ACC112 (cell line): Measurements from ENCODE around the gene CYP4Z1.
"Not testable (repeated sequence)": the region's sequence is repeated elsewhere in the genome, so short reads cannot be mapped to it uniquely, and the experiment has no call there.

Experiments
- H2AFZ ChIP-seq: fragments of 200-600 bp; sonication (generic); one replicate; pipeline ENCODE4 v1.6.0; 2017; ENCODE audit warnings: antibody characterized with exemption, low read length; ENCODE audit not compliant: unreplicated experiment
- H3K27ac ChIP-seq: fragments of 200-600 bp; sonication (generic); 2 replicates; pipeline ENCODE4 v1.5.1; 2014; ENCODE audit warnings: low read depth, mild to moderate bottlenecking, antibody characterized with exemption, low read length, moderate library complexity
- H3K27me3 ChIP-seq: fragments of 200-600 bp; sonication (generic); 2 replicates; pipeline ENCODE4 v1.6.1; 2014; ENCODE audit warnings: mild to moderate bottlenecking, antibody characterized with exemption, low read length, moderate library complexity, mixed read lengths; ENCODE audit not compliant: insufficient read depth
- H3K36me3 ChIP-seq: fragments of 200-600 bp; sonication (generic); 2 replicates; pipeline ENCODE4 v1.6.1; 2016; ENCODE audit warnings: mild to moderate bottlenecking, antibody characterized with exemption, low read length, moderate library complexity, mixed read lengths; ENCODE audit not compliant: insufficient read depth
- H3K4me1 ChIP-seq: fragments of 200-600 bp; sonication (generic); one replicate; pipeline ENCODE4 v1.6.1; 2016; ENCODE audit warnings: low read length, mixed read lengths; ENCODE audit not compliant: insufficient read depth, unreplicated experiment, control insufficient read depth
- H3K4me3 ChIP-seq: fragments of 200-600 bp; sonication (generic); 2 replicates; pipeline ENCODE4 v1.5.1; 2014; ENCODE audit warnings: mild to moderate bottlenecking, low read depth, low read length
- H3K79me2 ChIP-seq: fragments of 200-600 bp; sonication (generic); one replicate; pipeline ENCODE4 v1.6.0; 2016; ENCODE audit warnings: low read length; ENCODE audit not compliant: control insufficient read depth, unreplicated experiment, insufficient read depth

Gene CYP4Z1

GRCh38 chr1:47069080-47069479 lies 2.0 kb downstream of the CYP4Z1 start:
- H2AFZ ChIP-seq, H3K36me3 ChIP-seq, H3K27me3 ChIP-seq, H3K4me3 ChIP-seq, H3K4me1 ChIP-seq, H3K27ac ChIP-seq, H3K79me2 ChIP-seq: not testable (repeated sequence)

GRCh38 chr1:47069509-47069908 lies 2.5 kb downstream of the CYP4Z1 start:
- H2AFZ ChIP-seq, H3K27ac ChIP-seq: not testable (repeated sequence)

GRCh38 chr1:47089356-47089755 lies 22.3 kb downstream of the CYP4Z1 start:
- H3K36me3 ChIP-seq: not testable (repeated sequence)

More at GRCh38 chr1:47069509-47069908, 2.5 kb downstream of the CYP4Z1 start:
- not testable (repeated sequence) for H3K79me2 ChIP-seq, H3K4me1 ChIP-seq, H3K36me3 ChIP-seq, H3K4me3 ChIP-seq, H3K27me3 ChIP-seq

GRCh38 chr1:47091476-47091875 lies 24.4 kb downstream of the CYP4Z1 start:
- H3K36me3 ChIP-seq, H2AFZ ChIP-seq, H3K27me3 ChIP-seq, H3K4me3 ChIP-seq, H3K79me2 ChIP-seq, H3K27ac ChIP-seq, H3K4me1 ChIP-seq: not testable (repeated sequence)

More at GRCh38 chr1:47089356-47089755, 22.3 kb downstream of the CYP4Z1 start:
- H3K79me2 ChIP-seq, H3K27me3 ChIP-seq, H3K27ac ChIP-seq, H2AFZ ChIP-seq, H3K4me3 ChIP-seq, H3K4me1 ChIP-seq: not testable (repeated sequence)

- Histone ChIP-seq H3K36me3 (no peaks in the 10 kb centered on the region), H3K79me2 (no peaks in the 10 kb centered on the region), H3K4me1 (no peaks in the 10 kb centered on the region), H3K27ac (no peak overlapping the region), H3K27me3 (no peaks in the 10 kb centered on the region), H3K4me3 (no peak overlapping the region), H2AFZ (no peak overlapping the region)
These were observed 37.8 kb downstream of the CYP4Z1 start for GRCh38 chr1:47104816-47105215.

GRCh38 chr1:47106792-47107191 lies 39.8 kb downstream of the CYP4Z1 start:
- no peak overlapping the region for H2AFZ ChIP-seq
- H3K36me3 ChIP-seq: no peaks in the 10 kb centered on the region
- H3K4me1 ChIP-seq: no peaks in the 10 kb centered on the region
- H3K79me2 ChIP-seq: no peaks in the 10 kb centered on the region
- no peak overlapping the region for H3K4me3 ChIP-seq
- no peak overlapping the region for H3K27ac ChIP-seq
- H3K27me3 ChIP-seq: no peaks in the 10 kb centered on the region

GRCh38 chr1:47107851-47108574 lies 41.0 kb downstream of the CYP4Z1 start:
- not testable (repeated sequence) for H3K36me3 ChIP-seq, H3K27ac ChIP-seq, H3K4me1 ChIP-seq, H3K79me2 ChIP-seq, H2AFZ ChIP-seq, H3K27me3 ChIP-seq, H3K4me3 ChIP-seq

DNA sequence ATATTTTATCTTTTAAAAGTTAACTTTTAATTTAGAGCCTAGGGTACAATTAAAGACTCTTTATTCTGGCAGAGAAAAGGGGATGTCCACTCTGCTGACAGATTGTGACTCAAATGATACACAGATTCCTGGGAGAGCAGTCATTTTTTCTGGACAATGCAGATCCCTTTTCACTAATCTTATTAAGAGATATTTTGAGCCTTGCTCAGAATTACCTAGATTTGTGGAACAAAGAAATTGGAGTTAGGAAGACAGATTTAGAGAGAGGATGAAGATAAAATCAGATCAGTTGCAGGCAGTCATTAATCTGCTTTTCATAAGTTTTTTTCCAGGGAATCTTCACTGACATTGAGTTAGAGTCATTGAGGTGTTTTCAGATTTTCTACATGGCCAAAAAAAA lies 42.5 kb downstream of the CYP4Z1 start:
- H3K27ac ChIP-seq, H2AFZ ChIP-seq, H3K4me3 ChIP-seq, H3K79me2 ChIP-seq, H3K36me3 ChIP-seq, H3K27me3 ChIP-seq, H3K4me1 ChIP-seq: not testable (repeated sequence)

DNA sequence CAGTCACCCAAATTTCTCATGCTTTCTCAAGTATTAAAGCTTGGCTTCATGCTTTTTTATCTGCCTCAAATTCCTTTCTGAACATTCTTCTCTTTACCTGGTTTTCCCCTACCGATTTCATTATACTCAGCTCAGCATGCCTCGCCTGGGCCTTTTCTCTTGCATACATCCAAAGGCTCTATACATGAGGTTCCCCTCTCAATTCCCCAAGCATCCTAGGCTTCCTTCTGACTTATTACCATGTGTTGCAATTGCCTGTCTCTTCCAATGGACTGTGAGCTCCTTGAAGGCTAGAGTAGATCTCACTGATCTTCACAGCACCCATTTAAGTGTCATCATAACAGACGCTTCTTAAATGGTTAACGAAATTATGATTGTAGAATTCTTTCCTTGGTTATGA lies 46.1 kb downstream of the CYP4Z1 start:
- no peak overlapping the region for H3K4me3 ChIP-seq
- no peak overlapping the region for H3K27ac ChIP-seq
- no peaks in the 10 kb centered on the region for H3K4me1 ChIP-seq

DNA sequence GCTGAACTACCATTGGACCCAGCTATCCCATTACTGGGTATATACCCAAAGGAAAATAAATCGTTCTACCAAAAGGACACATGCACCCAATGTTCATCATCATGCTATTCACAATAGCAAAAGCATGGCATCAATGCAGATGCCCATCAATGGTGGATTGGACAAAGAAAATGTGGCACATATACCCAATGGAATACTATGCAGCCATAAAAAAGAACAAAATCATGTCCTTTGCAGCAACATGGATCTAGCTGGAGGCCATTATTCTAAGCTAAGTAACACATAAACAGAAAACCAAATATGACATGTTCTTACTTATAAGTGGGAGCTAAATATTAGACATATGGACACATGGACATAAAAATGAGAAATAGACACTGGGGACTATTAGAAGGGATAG lies 54.0 kb downstream of the CYP4Z1 start:
- not testable (repeated sequence) for H3K4me3 ChIP-seq, H3K27me3 ChIP-seq, H3K27ac ChIP-seq, H3K36me3 ChIP-seq, H3K4me1 ChIP-seq, H3K79me2 ChIP-seq, H2AFZ ChIP-seq

More for the DNA sequence above, 46.1 kb downstream of the CYP4Z1 start:
- Histone ChIP-seq H3K27me3 (no peaks in the 10 kb centered on the region; the same call in 1 of the 2 replicates), H3K36me3 (no peaks in the 10 kb centered on the region), H2AFZ (no peak overlapping the region), H3K79me2 (no peaks in the 10 kb centered on the region)

DNA sequence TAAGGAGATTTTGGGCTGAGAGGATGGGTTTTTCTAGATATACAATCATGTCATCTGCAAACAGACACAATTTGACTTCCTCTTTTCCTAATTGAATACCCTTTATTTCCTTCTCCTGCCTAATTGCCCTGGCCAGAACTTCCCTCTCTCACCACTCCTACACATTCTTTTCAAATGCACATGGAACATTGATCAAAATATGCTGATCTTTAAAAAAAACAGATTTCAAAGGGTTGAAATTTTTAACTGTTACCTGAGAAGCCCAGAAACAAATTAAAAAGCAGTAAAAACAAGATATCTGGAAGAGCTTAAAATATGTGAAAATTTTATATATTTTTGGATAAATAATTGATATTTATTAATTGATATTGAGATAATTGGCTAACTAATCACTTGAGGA lies 57.8 kb downstream of the CYP4Z1 start:
- not testable (repeated sequence) for H2AFZ ChIP-seq, H3K27ac ChIP-seq, H3K79me2 ChIP-seq, H3K4me3 ChIP-seq, H3K4me1 ChIP-seq, H3K36me3 ChIP-seq, H3K27me3 ChIP-seq
